Measurements from ENCODE around the gene PADI3.
"Not testable (repeated sequence)": the region's sequence is repeated elsewhere in the genome, so short reads cannot be mapped to it uniquely, and the experiment has no call there.

Gene PADI3

GRCh38 chr1:17319561-17320350 lies 70.9 kb downstream of the PADI3 start:
- no peak for TF ChIP-seq CTCF (IDR thresholded peaks at IDR 0.05; ENCODE audit: extremely low read depth, missing control alignments)
- DNase-seq (ENCODE audit: low spot score), result no peak

GRCh38 chr1:17321857-17322390 lies 73.0 kb downstream of the PADI3 start:
- not testable (repeated sequence) for DNase-seq (ENCODE audit: low spot score)

- no peak for TF ChIP-seq CTCF (IDR thresholded peaks at IDR 0.05; ENCODE audit: extremely low read depth, missing control alignments)
- no peak for DNase-seq (ENCODE audit: low spot score)
Observed at GRCh38 chr1:17328855-17329254, 80.0 kb downstream of the PADI3 start.

GRCh38 chr1:17329610-17330009 lies 80.7 kb downstream of the PADI3 start:
- no peak for TF ChIP-seq CTCF (IDR thresholded peaks at IDR 0.05; ENCODE audit: extremely low read depth, missing control alignments)
- DNase-seq (ENCODE audit: low spot score), result no peak

GRCh38 chr1:17330856-17331255 lies 82.0 kb downstream of the PADI3 start:
- DNase-seq (ENCODE audit: low spot score), result no peak
- no peak for TF ChIP-seq CTCF (IDR thresholded peaks at IDR 0.05; ENCODE audit: extremely low read depth, missing control alignments)

GRCh38 chr1:17333081-17333480 lies 84.2 kb downstream of the PADI3 start:
- no peak for TF ChIP-seq CTCF (IDR thresholded peaks at IDR 0.05; ENCODE audit: extremely low read depth, missing control alignments)
- DNase-seq (ENCODE audit: low spot score), result no peak
